ENCODE results near the gene BTBD9.

DNA sequence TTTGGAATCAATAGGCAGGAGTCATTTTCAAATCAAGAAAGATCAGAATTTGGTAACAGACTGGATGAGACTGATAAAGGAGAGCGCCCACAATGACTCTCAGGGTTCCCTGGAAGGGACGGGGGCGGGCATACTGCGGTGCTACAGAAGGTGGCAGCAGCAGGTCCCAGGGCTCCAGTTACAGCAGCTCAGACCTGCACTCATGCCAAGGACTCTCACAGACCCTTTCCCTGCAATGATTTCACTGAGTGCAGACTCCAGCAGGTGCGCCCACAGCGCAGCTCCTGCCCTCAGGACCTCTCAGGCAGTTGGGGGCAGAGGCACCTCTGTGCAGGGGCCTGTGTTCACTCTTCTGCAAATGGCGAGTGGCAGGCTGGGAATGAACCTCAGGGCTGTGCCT is 460.4 kb downstream of the BTBD9 start:
- TF ChIP-seq RARB (CRISPR knock-in tag; IDR thresholded peaks at IDR 0.05): no peak
- TF ChIP-seq SNAI2 (CRISPR knock-in tag; IDR thresholded peaks at IDR 0.05): no peak
